Left ventricle myocardium inferior (tissue), 1 donor: Measurements from ENCODE around the gene SGSM2. TPM values are rescaled to one million over a fixed set of nuclear protein-coding genes. Genes with fewer than 3 reads are reported as not detected.

ENCODE experiments used
- DNase-seq: peaks from one replicate; pipeline ENCODE4 v3.0.0-alpha.2; 2020
- H3K27ac ChIP-seq: fragments of 200-600 bp; replicated peaks from 2 replicates; pipeline ENCODE4 v1.8.0; 2021
- H3K27me3 ChIP-seq: fragments of 200-600 bp; 2 replicates; pipeline ENCODE4 v1.8.0; 2021; ENCODE audit warnings: low read depth
- H3K36me3 ChIP-seq: fragments of 200-600 bp; 2 replicates; pipeline ENCODE4 v1.8.0; 2021
- H3K4me1 ChIP-seq: fragments of 200-600 bp; 2 replicates; pipeline ENCODE4 v1.8.0; 2021
- H3K4me3 ChIP-seq: fragments of 200-600 bp; 2 replicates; pipeline ENCODE4 v1.8.0; 2021; ENCODE audit warnings: mild to moderate bottlenecking, moderate library complexity
- H3K9me3 ChIP-seq: fragments of 200-600 bp; replicated peaks from 2 replicates; pipeline ENCODE4 v1.8.0; 2021
- intact Hi-C: fragments of 100-400 bp; cut with micrococcal nuclease; formaldehyde crosslinking; loops from one replicate; pipeline ENCODE4 v1.11.0; 2022
- total RNA-seq: library from RNA; stranded (reverse); fragmentation: NEBNext Ultra II Directional; extraction: Animal tissue kit (Norgen Biotek cat#: 25700); gene quantifications from one replicate; pipeline ENCODE4 v1.2.1, GENCODE V29; 2021
- TF ChIP-seq, protein P1 (sequence below): fragments of 200-600 bp; IDR thresholded peaks from 2 replicates; pipeline ENCODE4 v1.8.0; 2021; ENCODE audit warnings: antibody characterized with exemption, mild to moderate bottlenecking, borderline replicate concordance
- donor health status: DM: no; HTN: yes; CAD: no; lungs with severe emphysema.

Gene SGSM2
- total RNA-seq, 1 donor from 2014 or later = 24.5 TPM

DNA sequence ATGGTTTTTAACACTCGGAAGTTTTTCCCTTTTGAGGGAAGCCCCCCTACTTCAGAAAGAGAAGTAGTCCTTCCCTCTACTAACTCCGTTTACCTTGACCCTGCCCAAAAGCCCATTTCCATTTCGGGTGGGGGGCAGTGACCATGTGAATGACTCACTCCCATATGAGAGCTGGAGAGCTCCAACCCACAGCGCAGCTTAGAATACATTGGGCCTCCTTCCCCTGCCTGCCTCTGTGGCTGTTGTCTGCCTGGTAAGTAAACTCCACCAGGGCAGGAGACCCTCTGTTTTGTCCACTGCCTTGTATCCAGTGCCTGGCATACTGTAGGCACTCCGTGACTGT, 985 bp downstream of the SGSM2 start:
- peak overlapping the region; percentile 77 for H3K4me3 ChIP-seq
- TF ChIP-seq, protein P1, sequence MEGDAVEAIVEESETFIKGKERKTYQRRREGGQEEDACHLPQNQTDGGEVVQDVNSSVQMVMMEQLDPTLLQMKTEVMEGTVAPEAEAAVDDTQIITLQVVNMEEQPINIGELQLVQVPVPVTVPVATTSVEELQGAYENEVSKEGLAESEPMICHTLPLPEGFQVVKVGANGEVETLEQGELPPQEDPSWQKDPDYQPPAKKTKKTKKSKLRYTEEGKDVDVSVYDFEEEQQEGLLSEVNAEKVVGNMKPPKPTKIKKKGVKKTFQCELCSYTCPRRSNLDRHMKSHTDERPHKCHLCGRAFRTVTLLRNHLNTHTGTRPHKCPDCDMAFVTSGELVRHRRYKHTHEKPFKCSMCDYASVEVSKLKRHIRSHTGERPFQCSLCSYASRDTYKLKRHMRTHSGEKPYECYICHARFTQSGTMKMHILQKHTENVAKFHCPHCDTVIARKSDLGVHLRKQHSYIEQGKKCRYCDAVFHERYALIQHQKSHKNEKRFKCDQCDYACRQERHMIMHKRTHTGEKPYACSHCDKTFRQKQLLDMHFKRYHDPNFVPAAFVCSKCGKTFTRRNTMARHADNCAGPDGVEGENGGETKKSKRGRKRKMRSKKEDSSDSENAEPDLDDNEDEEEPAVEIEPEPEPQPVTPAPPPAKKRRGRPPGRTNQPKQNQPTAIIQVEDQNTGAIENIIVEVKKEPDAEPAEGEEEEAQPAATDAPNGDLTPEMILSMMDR = no peak
- peaks cover 38% of the 10 kb centered on the region for H3K4me1 ChIP-seq
- H3K9me3 ChIP-seq = no peaks in the 10 kb centered on the region
- DNase-seq = no peak
- peak overlapping the region; percentile 90 for H3K27ac ChIP-seq
- intact Hi-C loops = no loop called here
- peaks cover 30% of the 10 kb centered on the region for H3K36me3 ChIP-seq
- H3K27me3 ChIP-seq = no peaks in the 10 kb centered on the region

GRCh38 chr17:2343421-2343820, 6.1 kb downstream of the SGSM2 start:
- H3K36me3 ChIP-seq = peaks cover 27% of the 10 kb centered on the region
- H3K27ac ChIP-seq = no peak overlapping the region
- peaks cover 13% of the 10 kb centered on the region for H3K4me1 ChIP-seq
- no peaks in the 10 kb centered on the region for H3K9me3 ChIP-seq
- intact Hi-C loops = no loop called here
- DNase-seq = no peak
- H3K4me3 ChIP-seq = no peak overlapping the region
- TF ChIP-seq, protein P1 = no peak
- H3K27me3 ChIP-seq = no peaks in the 10 kb centered on the region

DNA sequence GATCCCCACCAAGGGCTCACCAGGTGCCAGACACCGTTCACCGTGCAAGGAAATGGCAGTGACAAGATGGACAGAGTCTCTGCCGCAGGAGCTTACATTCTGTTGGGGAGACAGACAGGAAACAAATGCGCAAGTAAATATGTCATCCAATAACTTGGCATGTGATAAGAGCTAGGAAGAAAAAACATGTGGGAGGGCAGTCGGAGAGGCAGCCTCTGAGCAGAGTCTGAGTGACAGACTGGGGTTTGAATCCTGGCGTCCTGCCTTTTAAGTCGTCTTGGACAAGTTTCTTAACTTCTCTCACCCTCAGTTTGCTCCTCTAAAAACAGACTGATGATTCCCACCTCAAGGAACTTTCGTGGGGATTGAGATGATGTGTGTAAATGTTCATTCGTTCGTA, 7.2 kb downstream of the SGSM2 start:
- TF ChIP-seq, protein P1 = no peak
- no peaks in the 10 kb centered on the region for H3K27me3 ChIP-seq
- no peak overlapping the region for H3K27ac ChIP-seq
- H3K4me3 ChIP-seq = no peak overlapping the region
- no peak for DNase-seq
- peaks cover 12% of the 10 kb centered on the region for H3K4me1 ChIP-seq
- no peaks in the 10 kb centered on the region for H3K9me3 ChIP-seq
- intact Hi-C loops = no loop called here
- peaks cover 27% of the 10 kb centered on the region for H3K36me3 ChIP-seq

DNA sequence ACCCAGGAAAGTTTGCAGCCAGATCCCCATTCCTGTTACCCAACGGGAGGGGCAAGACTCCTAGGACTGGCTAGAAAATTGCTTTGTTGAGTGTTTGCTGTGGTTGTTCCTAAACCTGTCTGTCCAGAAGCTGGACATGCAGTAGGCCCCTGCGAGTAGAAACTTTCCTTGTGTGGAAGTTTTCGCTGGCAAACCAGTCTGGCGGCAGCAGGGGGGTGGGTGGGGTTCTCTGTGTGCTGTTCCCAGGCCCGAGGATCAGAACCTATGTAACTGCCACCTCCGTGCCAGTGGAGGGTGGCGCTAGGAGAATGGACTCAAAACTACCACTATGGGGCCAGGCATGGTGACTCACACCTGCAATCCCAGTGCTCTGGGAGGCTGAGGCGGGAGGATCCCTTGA, 9.2 kb downstream of the SGSM2 start:
- TF ChIP-seq, protein P1 = no peak
- DNase-seq = no peak
- H3K4me3 ChIP-seq = no peak overlapping the region
- H3K27ac ChIP-seq = no peak overlapping the region
- intact Hi-C loops = no loop called here
- H3K4me1 ChIP-seq = peaks cover 12% of the 10 kb centered on the region
- no peaks in the 10 kb centered on the region for H3K9me3 ChIP-seq
- H3K27me3 ChIP-seq = no peaks in the 10 kb centered on the region
- H3K36me3 ChIP-seq = peaks cover 27% of the 10 kb centered on the region

- Histone ChIP-seq H3K4me1 (peaks cover 12% of the 10 kb centered on the region), H3K27me3 (no peaks in the 10 kb centered on the region), H3K27ac (no peak overlapping the region), H3K9me3 (no peaks in the 10 kb centered on the region), H3K4me3 (no peak overlapping the region), H3K36me3 (peaks cover 16% of the 10 kb centered on the region)
- intact Hi-C loops = no loop called here
- TF ChIP-seq, protein P1 = no peak
- DNase-seq = no peak
These were observed 10.7 kb downstream of the SGSM2 start for GRCh38 chr17:2347805-2348685.
